Measurements from ENCODE around the gene TSSK2.

TSSK2 gene

DNA sequence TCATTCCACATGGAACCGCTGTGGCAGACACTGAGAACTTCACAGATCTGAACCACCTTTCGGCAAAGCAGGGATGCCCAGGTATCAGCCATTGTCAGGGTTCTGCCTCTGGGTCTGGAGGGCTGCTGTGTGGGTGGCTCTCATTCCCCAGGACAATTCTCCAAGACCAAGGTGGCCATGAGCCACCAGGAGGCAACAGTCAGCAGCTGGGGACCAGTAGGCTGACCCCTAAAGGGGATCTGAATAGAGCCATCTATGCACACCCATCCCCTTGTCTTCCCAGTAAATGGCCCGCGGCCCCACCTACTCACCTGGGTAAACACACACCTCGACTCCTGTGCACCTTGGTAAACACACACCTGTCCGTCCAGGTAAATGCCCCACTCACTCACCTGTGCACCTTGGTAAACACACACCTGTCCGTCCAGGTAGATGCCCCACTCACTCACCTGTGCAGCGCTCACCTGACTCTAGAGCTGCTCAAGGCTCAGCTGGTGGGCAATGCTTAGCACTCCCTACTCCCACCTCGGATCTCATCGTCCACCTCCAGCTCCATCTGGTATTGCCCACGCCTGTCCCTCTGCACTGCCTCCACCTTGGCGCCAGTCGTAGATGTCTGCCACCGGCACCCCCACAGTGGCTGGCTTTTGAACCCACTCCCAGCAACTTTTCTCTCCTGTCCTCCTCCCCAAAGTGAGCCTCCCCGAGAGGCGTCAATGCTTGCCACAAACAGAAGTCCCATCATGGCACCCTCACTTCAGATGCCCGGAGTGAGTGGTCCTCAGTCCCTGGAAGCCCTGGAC is 37.2 kb downstream of the TSSK2 start:
- TF ChIP-seq, protein P1, sequence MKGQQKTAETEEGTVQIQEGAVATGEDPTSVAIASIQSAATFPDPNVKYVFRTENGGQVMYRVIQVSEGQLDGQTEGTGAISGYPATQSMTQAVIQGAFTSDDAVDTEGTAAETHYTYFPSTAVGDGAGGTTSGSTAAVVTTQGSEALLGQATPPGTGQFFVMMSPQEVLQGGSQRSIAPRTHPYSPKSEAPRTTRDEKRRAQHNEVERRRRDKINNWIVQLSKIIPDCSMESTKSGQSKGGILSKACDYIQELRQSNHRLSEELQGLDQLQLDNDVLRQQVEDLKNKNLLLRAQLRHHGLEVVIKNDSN (IDR thresholded peaks at IDR 0.05): no peak
- TF ChIP-seq ZBTB7A (IDR thresholded peaks at IDR 0.05; ENCODE audit: low read depth) (no peak), NFIC (IDR thresholded peaks at IDR 0.05) (no peak)

DNA sequence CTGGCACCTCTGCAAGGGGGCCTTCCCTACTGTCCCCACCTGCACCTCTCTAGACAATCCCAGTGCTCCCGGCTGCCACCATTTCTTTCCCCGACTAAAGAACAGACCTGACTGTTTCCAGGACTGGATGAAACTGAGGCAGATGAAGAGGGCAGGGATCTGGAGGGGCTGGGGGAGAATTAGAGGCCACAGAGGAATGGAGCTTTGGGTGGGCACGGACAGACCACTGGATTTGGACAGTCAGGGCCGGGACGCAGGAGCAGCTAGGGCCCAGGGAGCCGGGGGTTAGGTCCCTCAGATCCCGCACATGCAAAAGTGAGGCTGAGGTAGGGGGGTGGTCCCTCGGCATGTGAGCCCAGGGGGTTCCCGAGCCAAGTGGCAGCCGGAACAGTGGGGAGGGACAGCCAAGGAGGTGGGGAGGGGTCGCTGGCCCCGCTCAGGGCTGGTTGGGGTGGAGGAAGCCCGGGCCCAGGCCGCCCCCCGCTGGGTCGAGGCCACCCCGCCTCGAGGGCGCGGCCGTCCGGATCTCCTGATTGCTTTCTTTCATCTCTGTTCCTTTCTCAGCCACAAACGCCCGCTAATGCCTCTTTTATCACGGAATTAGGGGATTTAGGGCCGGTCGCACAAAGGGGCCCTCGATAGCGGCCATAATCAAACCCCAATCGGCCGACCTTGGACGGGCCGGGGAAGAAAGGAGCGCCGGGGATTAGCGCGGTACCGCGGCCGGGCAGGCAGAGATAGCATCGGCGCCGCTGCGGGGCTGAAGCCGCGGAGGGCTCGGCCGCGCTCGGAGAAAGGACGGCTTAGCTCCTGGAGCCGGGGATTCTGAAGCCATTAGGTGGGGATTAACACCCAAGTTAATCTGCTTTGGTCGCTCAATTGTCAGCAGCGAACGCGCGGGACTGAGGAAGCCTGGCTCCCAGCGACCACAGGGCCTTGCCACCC is 38.2 kb downstream of the TSSK2 start:
- TF ChIP-seq RAD21 (IDR thresholded peaks at IDR 0.05; ENCODE audit: low read depth) (no peak), TEAD4 (IDR thresholded peaks at IDR 0.05) (no peak), FOXM1 (IDR thresholded peaks at IDR 0.05; ENCODE audit: borderline replicate concordance, low read depth) (no peak), CREB1 (IDR thresholded peaks at IDR 0.05; ENCODE audit: low read depth) (no peak)
- TF ChIP-seq, protein P2, sequence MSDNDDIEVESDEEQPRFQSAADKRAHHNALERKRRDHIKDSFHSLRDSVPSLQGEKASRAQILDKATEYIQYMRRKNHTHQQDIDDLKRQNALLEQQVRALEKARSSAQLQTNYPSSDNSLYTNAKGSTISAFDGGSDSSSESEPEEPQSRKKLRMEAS (IDR thresholded peaks at IDR 0.05): no peak

DNA sequence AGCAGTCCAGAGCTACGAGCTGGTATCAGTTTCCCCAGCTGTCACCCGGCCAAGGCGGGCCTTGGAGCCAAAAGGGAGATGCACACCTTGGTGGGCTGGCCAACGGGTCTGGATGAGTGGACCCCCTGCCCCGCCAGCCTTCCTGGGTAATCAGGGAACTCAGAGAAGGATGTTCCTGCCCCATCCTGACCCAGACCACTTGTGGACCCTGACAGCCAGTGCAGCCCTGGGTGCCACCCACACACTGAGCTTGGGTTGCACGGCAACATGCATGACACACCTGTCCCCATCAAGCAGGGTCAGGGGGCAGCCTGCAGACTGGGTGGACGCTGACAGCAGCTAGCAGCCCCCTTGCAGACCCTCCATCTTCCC is 38.8 kb downstream of the TSSK2 start:
- no peak for TF ChIP-seq TCF12 (IDR thresholded peaks at IDR 0.05; ENCODE audit: low read depth)
- TF ChIP-seq NFIC (IDR thresholded peaks at IDR 0.05): no peak
- no peak for TF ChIP-seq YY1 (IDR thresholded peaks at IDR 0.05; ENCODE audit: low read depth)
- TF ChIP-seq, protein P2 (IDR thresholded peaks at IDR 0.05): no peak
- TF ChIP-seq EGR1 (IDR thresholded peaks at IDR 0.05): no peak
- no peak for TF ChIP-seq RAD21 (IDR thresholded peaks at IDR 0.05; ENCODE audit: low read depth)
- no peak for TF ChIP-seq ZBTB7A (IDR thresholded peaks at IDR 0.05; ENCODE audit: low read depth)
- TF ChIP-seq, protein P1 (IDR thresholded peaks at IDR 0.05): no peak
- TF ChIP-seq TEAD4 (IDR thresholded peaks at IDR 0.05): no peak
- TF ChIP-seq TAF1 (IDR thresholded peaks at IDR 0.05; ENCODE audit: low read depth): no peak
- no peak for TF ChIP-seq CEBPB (IDR thresholded peaks at IDR 0.05)
- TF ChIP-seq FOXM1 (IDR thresholded peaks at IDR 0.05; ENCODE audit: borderline replicate concordance, low read depth): no peak
- TF ChIP-seq, protein P3, sequence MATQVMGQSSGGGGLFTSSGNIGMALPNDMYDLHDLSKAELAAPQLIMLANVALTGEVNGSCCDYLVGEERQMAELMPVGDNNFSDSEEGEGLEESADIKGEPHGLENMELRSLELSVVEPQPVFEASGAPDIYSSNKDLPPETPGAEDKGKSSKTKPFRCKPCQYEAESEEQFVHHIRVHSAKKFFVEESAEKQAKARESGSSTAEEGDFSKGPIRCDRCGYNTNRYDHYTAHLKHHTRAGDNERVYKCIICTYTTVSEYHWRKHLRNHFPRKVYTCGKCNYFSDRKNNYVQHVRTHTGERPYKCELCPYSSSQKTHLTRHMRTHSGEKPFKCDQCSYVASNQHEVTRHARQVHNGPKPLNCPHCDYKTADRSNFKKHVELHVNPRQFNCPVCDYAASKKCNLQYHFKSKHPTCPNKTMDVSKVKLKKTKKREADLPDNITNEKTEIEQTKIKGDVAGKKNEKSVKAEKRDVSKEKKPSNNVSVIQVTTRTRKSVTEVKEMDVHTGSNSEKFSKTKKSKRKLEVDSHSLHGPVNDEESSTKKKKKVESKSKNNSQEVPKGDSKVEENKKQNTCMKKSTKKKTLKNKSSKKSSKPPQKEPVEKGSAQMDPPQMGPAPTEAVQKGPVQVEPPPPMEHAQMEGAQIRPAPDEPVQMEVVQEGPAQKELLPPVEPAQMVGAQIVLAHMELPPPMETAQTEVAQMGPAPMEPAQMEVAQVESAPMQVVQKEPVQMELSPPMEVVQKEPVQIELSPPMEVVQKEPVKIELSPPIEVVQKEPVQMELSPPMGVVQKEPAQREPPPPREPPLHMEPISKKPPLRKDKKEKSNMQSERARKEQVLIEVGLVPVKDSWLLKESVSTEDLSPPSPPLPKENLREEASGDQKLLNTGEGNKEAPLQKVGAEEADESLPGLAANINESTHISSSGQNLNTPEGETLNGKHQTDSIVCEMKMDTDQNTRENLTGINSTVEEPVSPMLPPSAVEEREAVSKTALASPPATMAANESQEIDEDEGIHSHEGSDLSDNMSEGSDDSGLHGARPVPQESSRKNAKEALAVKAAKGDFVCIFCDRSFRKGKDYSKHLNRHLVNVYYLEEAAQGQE (IDR thresholded peaks at IDR 0.05; ENCODE audit: low read depth): no peak
- no peak for TF ChIP-seq CREB1 (IDR thresholded peaks at IDR 0.05; ENCODE audit: low read depth)
- TF ChIP-seq EP300 (IDR thresholded peaks at IDR 0.05; ENCODE audit: borderline replicate concordance): no peak

DNA sequence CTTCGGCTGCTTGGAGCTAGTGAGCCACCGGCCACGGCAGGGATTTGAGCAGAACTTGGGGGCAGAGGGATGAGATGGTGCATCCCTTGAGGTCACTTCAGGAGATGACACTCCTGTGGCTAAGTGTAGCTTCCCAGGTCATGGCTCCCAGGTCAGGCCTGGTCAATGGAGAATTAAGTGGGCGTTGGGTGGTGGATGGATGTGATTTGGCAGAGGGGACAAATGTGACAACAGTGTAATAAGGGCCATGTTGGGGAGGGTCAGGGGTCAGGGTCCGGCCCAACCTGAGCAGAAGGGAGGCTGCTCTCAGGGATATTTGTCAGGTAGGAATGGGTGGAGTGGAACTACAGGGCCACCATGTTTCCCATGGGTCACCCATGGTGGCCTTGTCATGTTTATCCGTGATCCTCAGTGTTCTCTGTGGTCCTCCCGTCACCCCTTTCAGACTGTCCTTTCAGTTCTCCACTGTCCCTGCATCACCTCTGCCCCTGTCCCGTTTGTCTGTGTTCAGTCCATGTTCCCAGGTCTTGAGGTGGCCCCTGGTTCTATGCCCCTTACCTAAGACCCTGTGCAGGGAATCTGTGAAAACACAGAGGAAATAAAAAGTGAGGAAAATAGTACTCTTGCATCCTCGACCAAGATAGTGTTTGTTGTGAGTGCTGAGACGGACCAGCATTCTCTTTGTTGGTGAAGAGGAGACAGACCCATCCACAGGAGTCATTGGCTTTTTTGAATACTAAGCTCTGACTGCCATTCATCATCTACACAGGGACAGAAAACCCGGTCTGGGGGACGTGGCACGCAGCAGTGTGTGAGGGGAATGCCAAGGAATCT is 41.3 kb downstream of the TSSK2 start:
- no peak for TF ChIP-seq NFIC (IDR thresholded peaks at IDR 0.05)
- TF ChIP-seq EGR1 (IDR thresholded peaks at IDR 0.05): no peak

DNA sequence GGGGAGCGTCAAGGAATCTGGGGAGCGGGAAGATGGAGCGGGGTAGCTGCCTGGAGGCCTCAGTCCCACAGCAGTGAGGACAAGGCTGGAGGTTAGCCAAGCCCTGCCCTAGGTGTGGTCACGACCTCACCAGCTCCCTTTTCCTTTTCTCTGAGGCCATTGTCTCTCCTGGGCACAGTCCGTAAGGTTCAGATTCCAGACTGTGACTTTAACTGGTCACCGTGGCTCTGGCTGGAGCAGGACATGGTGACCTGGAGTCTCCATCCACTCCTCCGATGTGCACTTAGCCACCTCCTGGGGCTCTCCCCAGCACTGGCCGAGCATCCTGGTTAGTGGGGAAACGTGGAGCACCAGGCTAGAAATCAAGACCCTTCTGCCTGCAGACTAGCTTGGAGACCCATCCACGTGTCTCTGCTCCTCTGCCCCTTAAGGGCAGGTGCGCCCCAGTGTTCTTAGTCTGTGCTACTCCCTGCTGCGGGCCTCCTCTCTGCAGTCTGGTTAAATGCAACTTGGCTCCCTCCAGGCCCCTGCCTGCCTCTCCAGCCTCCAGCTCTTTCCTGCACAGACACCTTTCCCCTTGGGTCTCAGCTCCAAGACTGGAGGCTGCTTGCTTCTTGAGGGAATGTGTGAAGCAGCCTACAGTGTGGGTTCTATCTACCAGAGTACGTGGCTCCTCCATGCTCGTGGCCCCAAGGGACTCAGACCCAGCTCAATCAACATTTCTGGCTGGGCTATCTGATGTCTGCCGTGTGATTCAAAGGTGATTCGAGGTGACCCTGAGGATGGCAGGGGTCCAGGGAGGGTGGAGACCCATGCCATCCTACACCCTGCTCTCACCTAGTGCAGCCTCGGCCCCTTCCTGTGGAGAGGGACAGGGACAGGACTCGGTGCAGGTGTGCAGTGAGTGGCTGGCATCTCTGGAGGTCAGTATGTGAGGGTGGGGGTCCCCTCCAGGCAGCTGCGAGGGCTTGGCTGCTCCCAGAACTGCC is 42.2 kb downstream of the TSSK2 start:
- TF ChIP-seq YY1 (IDR thresholded peaks at IDR 0.05; ENCODE audit: low read depth): no peak
- TF ChIP-seq, protein P2 (IDR thresholded peaks at IDR 0.05): no peak
- no peak for TF ChIP-seq ZBTB7A (IDR thresholded peaks at IDR 0.05; ENCODE audit: low read depth)
- no peak for TF ChIP-seq FOXM1 (IDR thresholded peaks at IDR 0.05; ENCODE audit: borderline replicate concordance, low read depth)

Measured in Ishikawa (cell line).